Heart left ventricle (tissue), 13 donors: Measurements from ENCODE around the gene TRIM17.

ENCODE experiments used
- POLR2A ChIP-seq, 2 donors: fragments of 450-650 bp; IDR thresholded peaks; one replicate each; pipeline ENCODE4 v1.6.1; 2017; ENCODE audit warnings: antibody characterized with exemption in 2 of 2, mild to moderate bottlenecking in 2 of 2, moderate library complexity in 2 of 2
- TF ChIP-seq, protein P1 (sequence below), 12 donors: fragments of 200-600 bp; sonication (generic) in 4 of 12; IDR thresholded peaks; one replicate each; pipeline versions ENCODE4 v1.5.0 to v1.8.0; 2018 to 2022; ENCODE audit warnings: antibody characterized with exemption in 12 of 12, mild to moderate bottlenecking in 5 of 12
- donor health status: ischemic (EF 13 %, LVEDD 7.1; RV severe dilation, severe dysfunction).
- donor health status: DM: no; HTN: yes; CAD: no.
- donor health status: DM: no; HTN: no; CAD: no.
- donor health status: ischemic (EF 25% LVEDD 6.9; RV normal size, moderate dysfunction).
- donor health status: ischemic (EF 25% LVEDD 5.7; RV mildly dilated, moderate dysfunction).
- donor health status: ischemic (EF 35%, LVEDD 5.7; RV mildly dilated, moderate dysfunction).
- donor health status: nonischemic (EF 11% LVEDD 7.7; RV severe dilation, severe dysfunction).
- donor health status: DM: yes; HTN: yes; CAD: no.
- donor health status: PGD.
- donor health status: ischemic (EF 29% LVEDD 5.4; RV normal size, mild dysfunction).
- donor health status: nonischemic (EF 23%, LVEDD 6.1; RV moderate dilation, normal function).

DNA sequence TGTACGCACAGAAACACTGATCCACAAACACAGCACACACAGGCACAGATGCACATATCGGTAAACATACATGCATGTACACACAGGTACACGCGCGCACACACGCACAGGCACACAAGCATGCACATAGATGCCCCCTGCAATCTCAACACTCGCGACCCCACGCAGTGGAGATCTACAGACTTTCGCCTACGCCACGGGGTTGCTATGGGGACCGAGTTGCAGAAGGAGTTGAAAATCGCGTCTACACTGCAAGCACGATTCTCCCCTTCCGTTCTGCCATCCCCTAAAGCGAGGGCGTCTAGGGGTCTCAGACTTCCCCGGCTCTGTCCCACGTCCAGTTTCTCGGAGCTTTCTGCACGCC lies 826 bp downstream of the TRIM17 start:
- TF ChIP-seq, protein P1, sequence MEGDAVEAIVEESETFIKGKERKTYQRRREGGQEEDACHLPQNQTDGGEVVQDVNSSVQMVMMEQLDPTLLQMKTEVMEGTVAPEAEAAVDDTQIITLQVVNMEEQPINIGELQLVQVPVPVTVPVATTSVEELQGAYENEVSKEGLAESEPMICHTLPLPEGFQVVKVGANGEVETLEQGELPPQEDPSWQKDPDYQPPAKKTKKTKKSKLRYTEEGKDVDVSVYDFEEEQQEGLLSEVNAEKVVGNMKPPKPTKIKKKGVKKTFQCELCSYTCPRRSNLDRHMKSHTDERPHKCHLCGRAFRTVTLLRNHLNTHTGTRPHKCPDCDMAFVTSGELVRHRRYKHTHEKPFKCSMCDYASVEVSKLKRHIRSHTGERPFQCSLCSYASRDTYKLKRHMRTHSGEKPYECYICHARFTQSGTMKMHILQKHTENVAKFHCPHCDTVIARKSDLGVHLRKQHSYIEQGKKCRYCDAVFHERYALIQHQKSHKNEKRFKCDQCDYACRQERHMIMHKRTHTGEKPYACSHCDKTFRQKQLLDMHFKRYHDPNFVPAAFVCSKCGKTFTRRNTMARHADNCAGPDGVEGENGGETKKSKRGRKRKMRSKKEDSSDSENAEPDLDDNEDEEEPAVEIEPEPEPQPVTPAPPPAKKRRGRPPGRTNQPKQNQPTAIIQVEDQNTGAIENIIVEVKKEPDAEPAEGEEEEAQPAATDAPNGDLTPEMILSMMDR (IDR thresholded peaks at IDR 0.05), result no peak
- TF ChIP-seq POLR2A (IDR thresholded peaks at IDR 0.05), result no peak
